HG03103 (cell line): ENCODE results near the gene APC2.
"Not testable (repeated sequence)": the region's sequence is repeated elsewhere in the genome, so short reads cannot be mapped to it uniquely, and the experiment has no call there.

Source experiments
- ATAC-seq: cut with Tn5 transposase; IDR thresholded peaks from one replicate; pipeline ENCODE4 v1.9.1; 2021; ENCODE audit warnings: low read depth; ENCODE audit not compliant: unreplicated experiment

Gene APC2

GRCh38 chr19:1416014-1416841, 33.7 kb upstream of the APC2 start:
- no peak for ATAC-seq

GRCh38 chr19:1417145-1417544, 32.8 kb upstream of the APC2 start:
- ATAC-seq, result no peak

- no peak for ATAC-seq
Observed at GRCh38 chr19:1417681-1418495, 32.0 kb upstream of the APC2 start.

- ATAC-seq, result no peak
Observed at GRCh38 chr19:1418496-1418775, 31.5 kb upstream of the APC2 start.

GRCh38 chr19:1418951-1419738, 30.8 kb upstream of the APC2 start:
- ATAC-seq, result no peak

- not testable (repeated sequence) for ATAC-seq
Observed at GRCh38 chr19:1420085-1420484, 29.8 kb upstream of the APC2 start.

GRCh38 chr19:1420590-1420989, 29.3 kb upstream of the APC2 start:
- ATAC-seq, result no peak

- ATAC-seq, result no peak
Observed at GRCh38 chr19:1421218-1421957, 28.5 kb upstream of the APC2 start.

GRCh38 chr19:1421958-1422305, 28.0 kb upstream of the APC2 start:
- no peak for ATAC-seq

- no peak for ATAC-seq
Observed at GRCh38 chr19:1422360-1422759, 27.6 kb upstream of the APC2 start.

GRCh38 chr19:1422943-1423342, 27.0 kb upstream of the APC2 start:
- no peak for ATAC-seq

- ATAC-seq, result no peak
Observed at GRCh38 chr19:1423436-1424191, 26.3 kb upstream of the APC2 start.

GRCh38 chr19:1424192-1424955, 25.5 kb upstream of the APC2 start:
- no peak for ATAC-seq

GRCh38 chr19:1425102-1425837, 24.7 kb upstream of the APC2 start:
- no peak for ATAC-seq

GRCh38 chr19:1425902-1426301, 24.0 kb upstream of the APC2 start:
- no peak for ATAC-seq

GRCh38 chr19:1426736-1427135, 23.2 kb upstream of the APC2 start:
- no peak for ATAC-seq

- ATAC-seq, result no peak
Observed at GRCh38 chr19:1427221-1427920, 22.6 kb upstream of the APC2 start.
